ENCODE measurements around the gene SLC25A28. TPM values are rescaled to one million over a fixed set of nuclear protein-coding genes. Genes with fewer than 3 reads are reported as not detected.
"Not testable (repeated sequence)": the region's sequence is repeated elsewhere in the genome, so short reads cannot be mapped to it uniquely, and the experiment has no call there.

Gene SLC25A28
- total RNA-seq, 1 experiment from 2014 or later: 19.2 TPM

DNA sequence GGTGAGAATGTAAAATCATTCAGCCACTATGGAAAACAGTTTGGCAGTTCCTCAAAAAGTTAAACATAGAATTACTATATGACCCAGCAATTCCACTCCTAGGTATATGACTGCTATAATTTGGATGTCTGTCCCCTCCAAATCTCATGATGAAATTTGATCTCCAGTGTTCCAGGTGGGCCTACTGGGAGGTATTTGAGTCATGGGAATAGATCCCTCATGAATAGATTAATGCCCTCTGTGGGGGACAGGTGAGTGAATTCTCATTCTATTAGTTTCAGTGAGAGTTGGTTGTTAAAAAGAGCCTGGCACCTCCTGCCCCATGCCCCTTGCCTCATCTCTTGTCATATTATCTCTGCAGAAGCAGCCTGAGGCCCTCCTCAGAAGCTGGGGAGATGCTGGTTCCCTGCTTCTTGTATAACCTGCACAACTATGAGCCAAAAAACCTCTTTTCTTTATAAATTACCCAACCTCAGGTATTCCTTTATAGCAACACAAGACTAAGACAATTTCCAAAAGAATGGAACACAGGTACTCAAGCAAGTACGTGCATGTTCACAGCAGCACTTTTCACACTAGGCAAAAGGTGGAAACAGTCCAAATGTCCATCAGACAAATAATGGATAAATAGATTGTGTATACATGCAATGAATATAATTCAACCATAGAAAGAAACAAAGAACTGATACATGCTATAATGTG lies 8.8 kb upstream of the SLC25A28 start:
- no peak for DNase-seq (ENCODE audit: low read depth)

DNA sequence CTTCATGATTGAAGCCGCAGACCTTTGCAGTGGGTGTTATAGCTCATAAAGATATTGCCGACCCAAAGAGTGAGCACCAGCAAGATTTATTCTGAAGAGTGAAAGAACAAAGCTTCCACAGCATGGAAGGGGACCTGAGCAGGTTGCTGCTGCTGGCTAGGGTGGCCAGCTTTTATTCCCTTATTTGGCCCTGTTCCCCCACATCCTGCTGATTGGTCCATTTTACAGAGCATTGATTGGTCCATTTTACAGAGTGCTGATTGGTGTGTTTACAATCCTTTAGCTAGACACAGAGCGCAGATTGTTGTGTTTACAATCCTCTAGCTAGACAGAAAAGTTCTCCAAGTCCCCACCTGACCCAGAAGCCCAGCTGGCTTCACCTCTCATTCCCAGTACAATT lies 4.9 kb upstream of the SLC25A28 start:
- not testable (repeated sequence) for DNase-seq (ENCODE audit: low read depth)

DNA sequence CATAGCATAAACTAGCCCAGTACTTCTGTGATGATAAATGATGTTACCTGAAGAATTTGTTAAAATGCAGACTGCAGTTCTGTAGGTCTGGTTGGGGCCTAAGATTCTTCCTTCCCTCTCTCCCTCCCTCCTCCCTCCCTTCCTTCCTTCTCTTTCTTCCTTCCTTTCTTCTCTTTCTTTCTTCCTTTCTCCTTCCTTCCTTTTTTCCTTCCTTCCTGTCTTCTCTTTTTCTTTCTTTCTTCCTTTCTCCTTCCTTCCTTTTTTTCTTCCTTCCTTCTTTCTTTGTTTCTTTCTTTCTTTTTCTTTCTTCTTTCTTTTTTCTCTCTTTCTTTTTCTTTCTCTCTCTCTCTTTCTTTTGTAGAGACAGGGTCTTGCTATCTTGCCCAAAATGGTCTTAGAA lies 3.7 kb upstream of the SLC25A28 start:
- no peak for DNase-seq (ENCODE audit: low read depth)

DNA sequence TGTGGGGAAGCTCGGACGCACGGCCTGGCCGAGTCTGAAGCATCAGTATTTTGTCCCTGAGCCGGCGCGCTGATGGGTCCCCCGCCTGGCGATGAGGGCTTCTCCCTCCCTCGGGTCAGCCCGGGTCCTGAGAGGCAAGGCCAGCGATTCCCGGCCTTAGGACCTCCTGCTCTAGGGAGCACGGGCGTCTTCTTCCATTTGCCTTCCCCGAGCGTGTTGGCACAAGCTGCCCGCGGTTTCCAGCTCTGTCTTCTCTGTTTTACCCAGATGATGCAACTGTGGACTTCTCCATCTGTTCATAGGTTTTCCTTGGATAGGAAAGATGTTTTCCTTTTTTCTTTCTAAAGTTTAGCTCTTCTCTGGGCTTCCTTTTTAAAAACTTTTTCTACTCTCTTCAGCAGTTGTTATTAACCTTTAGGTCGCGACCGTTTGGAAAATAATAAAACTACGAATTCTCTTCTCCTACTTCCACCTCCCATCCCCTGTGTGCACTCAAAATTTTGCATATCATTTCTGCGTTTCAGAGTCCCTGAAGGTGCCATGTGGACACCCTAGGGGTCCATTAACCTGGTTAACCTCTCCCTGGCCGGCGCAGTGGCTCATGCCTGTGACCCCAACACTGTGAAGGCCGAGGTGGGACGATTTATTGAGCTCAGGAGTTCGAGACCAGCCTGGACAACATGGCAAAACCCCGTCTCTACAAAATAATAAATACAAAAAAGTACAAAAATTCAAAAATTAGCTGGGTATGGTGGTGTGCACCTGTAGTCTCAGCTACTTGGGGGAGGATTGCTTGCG lies 1.4 kb upstream of the SLC25A28 start:
- DNase-seq (ENCODE audit: low read depth): no peak

DNA sequence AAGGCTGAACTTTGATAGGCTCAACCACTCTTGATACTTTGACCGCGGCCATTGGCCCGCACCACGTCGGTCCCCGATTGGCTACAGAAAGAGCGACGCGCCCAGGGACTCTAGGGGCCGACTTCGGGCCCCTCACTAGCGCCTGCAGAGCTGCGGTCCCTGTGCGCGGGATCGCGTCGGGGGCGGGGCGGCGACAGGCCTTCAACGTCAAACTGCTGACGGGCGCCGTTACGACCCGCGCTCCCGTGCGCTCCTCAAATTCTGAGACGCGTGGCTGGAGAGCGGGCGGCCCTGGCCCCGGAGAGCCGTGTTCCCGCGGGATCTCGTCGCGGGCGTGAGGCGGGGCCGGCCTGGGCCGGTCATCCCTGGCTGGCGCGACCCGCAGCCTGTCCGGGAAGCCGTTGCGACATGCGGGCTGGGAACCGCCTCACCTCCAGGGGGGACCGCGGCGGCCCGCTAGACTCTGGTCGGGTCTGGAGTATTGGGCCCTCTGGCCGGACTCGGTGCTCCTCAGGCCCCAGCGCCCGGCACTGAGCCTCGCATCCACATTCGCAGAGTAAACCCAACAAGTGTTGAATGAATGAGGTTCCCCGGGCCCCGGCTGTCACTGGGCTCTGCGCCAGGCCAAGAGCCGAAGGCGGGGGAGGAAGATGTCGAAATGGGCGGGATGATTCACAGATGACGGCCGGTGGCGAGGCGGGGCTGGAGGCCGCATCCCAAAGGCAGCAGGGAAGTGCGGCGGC lies 643 bp upstream of the SLC25A28 start:
- DNase-seq (ENCODE audit: low read depth): peak; percentile 90

DNA sequence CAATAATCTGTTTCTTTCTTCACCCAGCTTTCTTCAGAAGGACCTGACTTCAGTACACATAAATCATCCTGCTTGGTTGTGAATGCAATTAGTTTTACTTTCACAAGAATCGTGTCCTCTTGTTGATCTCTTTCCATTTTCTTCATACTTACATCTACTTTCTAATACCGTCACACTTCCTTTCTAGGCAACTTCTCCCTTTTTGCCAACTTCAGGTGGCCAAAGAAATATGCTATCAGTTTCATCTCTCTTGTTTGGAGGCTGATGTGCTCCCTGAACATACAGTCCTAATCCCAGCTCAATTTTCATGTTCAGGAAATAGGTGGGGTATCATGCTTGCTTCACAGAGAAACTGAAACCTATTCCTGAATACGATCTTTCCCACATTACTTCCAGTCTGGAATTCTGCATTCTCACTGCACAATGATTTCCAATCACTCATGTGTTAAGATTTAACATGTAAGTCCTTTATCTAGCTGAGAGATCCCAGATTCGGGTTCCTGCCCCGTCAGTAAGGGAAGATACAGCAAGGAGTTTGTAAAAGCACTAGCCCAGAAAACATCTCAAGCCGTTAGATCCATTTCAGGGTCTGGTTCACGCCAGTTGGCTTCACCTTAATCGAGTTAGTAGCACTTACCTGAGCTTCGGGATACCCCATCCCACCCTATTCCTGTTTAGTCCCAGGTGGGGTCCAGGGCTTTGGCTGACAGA lies 994 bp downstream of the SLC25A28 start:
- DNase-seq (ENCODE audit: low read depth): peak; percentile 30

DNA sequence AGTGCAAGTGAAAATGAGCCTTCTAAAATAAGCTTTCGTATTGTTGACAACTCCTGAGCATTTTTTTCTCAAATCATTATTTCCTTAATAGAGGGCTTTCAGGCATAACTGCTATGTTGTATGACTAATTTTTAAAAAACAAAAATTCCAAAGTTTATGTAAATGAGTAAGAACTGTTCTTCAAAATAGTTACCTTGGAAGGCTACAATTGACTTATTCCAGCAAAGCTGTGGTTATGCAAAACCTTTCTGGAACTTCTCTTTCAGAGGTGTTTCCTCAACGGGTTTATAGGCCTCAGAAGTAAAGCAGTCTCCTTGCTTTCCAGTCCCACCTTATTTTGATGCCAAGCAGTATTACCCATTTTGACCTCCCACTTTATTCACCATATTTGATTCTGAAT lies 2.5 kb downstream of the SLC25A28 start:
- DNase-seq (ENCODE audit: low read depth): no peak

DNA sequence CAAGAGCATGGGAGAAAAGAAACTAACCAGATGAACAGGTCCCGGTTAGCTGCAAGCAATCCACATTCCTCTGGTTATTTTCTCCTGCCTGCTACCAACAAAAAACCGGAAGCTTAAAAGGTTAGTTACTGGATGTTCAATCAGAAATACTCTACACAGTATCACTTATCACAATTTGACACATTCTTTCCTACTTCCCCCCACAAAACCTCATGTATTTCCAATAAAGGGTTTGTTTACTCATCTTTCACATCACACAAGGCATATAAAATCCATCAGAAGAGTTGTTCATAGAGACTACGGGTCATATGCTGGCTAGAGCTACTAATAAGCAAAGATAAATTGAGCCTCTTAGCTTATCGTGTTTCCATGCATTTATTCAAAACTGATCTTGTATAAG lies 4.8 kb downstream of the SLC25A28 start:
- no peak for DNase-seq (ENCODE audit: low read depth)

DNA sequence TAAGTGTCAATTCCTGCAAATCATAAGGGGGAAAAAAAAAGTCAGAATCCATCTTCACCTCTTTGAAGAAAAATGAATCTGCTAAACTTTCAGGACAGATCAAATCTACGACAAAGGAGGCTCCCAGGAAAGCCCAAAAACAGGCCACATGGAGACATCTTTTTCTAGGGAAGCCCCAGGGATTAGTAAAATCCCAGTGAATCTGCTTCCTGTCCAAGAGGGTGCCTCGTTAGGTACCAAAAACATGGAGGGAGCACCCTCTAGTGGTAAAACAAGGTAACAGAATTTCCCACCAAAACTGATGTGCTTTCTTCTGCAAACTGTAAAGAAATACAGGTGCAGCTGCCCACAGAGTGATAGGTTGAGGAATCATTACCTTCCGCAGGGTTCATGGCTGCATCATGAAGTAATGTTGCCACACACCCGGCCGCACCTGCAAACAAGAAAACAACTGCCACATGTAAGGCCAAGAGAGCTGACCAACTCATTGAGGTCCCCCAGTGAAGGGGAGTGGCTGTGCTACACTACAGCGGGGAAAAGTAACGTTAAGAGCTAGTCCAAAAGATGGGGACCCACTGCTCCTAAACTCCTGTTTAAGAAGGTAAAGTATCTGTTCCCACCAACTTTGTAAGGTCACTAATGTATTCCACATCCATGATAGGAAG lies 7.9 kb downstream of the SLC25A28 start:
- peak; percentile 60 for DNase-seq (ENCODE audit: low read depth)

DNA sequence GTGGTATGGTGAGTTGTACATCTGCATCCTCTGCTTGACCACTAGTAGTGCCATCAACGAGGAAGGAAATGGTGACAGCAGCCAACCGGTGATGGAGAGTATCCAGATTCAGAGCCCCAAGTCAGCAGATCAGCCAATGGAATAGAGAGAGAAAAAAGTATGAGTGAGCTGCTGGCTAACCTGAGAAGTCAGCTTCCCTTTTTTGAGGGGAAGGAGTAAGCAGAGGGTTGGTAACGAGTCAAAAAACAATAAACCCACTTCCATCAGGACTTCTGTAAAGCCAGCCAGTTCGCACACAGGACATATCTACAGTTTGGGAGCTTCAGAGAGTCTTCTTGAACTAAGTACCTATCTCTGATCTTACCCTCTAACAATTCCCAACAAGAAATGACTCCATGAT lies 8.9 kb downstream of the SLC25A28 start:
- DNase-seq (ENCODE audit: low read depth): no peak

DNA sequence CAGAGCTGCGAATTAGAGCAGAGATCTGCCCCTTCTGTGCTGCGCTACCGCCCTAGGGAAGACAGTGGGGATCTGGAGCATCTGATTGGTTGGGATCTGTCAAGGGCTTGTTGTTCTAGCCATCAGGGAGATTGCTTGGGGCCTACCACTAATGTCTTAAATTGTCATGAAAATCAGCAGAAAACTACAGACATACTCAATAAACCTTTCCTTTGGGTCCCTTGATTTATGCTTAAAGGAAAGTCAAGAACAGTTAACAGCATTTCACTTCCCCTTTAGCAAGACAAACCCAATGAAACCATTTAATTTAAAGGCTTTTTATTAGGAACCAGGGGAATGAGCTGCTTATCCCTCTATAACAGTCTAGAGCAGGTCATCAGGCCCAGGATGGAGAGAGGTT lies 10.0 kb downstream of the SLC25A28 start:
- no peak for DNase-seq (ENCODE audit: low read depth)

DNA sequence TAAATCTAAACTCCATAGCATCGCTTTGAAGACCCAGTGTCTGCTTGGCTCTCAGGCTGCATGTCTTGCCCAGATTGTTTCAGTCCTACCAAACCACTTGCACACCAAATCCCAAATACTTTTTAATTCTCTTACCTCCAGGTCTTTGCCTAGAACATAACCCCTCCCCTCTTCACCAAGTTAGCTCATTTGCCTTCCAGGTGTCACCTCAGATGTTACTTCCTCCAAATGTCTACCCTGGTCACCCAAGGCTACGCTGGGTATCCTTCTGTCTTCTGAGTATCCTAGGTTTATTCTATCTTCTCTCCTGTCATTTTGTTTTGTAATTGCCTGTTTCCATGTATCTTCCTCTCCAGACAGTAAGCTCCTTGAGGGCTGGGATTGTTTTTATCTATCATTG lies 11.1 kb downstream of the SLC25A28 start:
- no peak for DNase-seq (ENCODE audit: low read depth)

DNA sequence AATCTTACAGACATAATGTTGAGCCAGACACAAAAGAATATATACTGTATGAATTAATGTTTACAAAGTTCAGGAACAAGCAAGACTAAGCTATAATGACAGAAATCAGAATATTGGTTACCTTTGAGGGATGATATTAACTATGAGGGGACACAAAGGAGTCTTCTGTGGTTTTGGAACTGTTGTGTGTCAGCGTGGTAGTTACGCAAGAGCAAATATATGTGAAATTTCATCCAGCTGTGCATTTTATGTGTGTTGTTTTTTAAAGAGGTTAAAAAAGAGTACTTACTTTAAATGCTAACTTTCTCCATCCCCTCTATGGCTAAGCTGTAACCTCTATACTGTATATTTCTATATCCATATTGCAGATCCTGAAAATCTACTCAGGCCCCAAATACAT lies 14.9 kb downstream of the SLC25A28 start:
- DNase-seq (ENCODE audit: low read depth): no peak

DNA sequence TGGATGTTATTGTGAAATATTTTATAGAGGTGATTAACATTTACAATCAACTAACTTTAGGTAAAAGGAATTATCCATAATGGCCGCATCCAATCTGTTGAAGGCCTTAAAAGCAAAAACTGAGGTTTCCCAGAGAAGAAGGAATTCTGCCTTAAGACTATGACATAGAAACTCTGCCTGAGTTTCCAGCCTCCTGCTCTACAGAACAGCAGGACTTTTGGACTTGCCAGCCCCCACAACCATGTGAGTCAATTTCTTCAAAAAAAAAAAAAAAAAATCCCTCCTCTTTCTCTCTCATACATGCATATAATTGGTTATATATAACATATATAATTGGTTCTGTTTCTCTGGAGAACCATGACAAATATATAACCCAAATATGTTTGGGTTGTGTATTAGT lies 15.4 kb downstream of the SLC25A28 start:
- DNase-seq (ENCODE audit: low read depth): no peak

DNA sequence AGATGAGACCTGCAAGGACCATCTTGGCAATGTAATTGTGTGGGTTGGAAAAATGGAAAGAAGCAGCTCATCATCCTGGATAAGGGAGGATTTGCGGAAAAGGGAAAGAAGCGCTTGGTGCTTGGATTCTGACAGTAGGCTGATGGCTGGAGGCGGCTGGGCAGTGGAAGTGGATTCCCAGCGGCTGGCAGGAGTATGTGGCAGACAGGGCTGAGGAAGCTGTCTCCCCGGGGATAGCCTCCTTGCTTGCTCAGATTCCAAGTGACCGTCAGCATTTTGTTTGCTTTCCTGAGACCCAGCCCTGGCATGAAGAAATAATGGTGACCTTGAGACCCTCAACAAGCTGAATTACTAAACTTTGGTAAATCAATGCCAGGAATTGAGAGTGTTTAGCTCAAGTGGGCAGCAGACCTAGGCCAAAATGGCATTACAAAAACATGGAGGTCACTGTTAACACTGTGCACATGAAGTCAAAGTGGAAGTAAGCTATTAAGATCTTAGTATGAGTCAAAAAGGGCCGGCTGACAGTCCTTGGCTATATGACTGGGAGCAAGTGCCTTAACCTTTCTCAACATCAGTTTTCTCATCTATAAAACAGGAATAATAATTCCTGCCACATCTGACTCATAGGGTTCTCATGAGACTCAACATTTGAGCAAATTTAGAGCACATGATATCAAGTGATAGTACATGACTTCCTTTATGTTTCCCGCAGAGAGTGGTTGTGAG lies 21.3 kb downstream of the SLC25A28 start:
- peak; percentile 20 for DNase-seq (ENCODE audit: low read depth)

DNA sequence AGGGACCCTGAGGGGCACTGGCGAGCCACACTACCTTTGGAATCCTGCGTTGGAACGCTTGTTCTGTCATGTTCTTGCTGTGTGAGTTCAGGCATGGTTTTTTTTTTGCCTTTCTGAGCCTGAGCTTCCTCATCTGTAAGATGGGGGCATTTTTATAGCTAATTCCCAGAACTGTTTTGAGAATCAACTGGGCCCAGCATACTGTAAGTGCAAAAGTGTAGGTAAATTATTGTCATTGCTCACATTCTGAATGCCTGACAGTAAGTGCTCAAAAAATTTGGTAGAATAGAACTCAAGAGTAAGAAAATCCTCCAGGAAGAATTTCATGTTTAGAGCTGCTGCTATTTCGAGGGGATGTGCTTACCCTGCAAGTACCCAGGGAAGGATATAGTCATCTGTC lies 22.2 kb downstream of the SLC25A28 start:
- DNase-seq (ENCODE audit: low read depth): no peak

DNA sequence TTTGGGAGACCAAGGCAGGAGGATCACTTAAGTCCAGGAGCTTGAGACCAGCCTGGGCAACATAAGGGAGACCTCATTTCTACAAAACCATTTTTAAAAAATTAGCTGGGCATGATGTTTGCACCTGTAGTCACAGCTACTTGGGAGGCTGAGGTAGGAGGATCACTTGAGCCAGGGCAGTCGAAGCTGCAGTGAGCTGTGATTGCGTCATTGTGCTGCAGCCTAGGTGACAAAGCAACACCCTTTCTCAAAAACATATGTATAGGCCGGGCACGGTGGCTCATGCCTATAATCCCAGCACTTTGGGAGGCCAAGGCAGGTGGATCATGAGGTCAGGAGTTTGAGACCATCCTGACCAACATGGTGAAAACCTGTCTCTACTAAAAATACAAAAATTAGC lies 23.5 kb downstream of the SLC25A28 start:
- DNase-seq (ENCODE audit: low read depth): not testable (repeated sequence)

DNA sequence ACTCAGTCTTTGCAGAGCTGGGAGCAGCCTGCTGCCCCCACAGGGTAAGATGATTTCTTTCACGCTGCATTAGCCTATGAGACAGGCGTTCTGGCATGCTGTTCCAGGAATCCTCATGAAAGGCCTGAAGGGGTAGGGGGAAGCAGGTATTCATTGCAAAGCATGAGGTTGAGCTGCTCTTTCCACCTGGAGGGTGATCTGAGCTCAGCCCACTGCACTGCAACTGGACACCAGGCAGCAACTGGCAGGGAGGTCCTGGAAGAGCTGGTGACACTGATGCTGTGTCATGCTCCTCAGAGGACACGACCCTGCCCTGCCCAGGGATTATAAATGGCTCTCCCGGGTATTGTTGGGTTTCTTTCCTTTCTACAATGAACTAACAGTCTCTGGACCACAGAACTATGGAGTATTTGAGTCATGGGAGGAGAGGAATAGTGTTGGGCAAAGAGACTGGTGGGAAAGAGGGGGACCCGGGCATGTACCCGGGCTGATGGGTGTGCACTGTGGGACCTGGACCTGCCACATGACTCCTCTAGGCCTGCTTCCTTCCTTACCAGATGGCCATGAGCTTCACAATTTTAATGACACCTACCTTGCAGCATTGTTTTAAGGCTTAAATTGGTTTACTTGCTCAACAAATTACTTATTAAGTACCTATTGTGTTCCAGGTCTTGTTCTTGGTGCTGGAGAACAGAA lies 24.3 kb downstream of the SLC25A28 start:
- peak; percentile 6 for DNase-seq (ENCODE audit: low read depth)

DNA sequence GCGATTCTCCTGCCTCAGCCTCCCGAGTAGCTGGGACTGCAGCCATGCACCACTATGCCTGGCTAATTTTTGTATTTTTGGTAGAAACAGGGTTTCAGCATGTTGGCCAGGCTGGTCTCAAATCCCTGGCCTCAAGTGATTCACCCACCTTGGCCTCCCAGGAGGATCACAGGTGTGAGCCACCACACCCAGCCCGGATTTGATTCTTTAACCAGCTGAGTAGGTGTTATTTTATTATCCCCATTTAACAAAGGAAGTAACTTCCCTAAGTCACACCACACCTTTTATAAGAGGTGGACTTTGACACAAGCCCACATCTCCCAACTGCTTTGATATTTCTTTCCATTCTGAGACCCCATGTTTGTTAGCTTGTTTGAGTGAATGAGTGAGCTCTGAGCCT lies 25.0 kb downstream of the SLC25A28 start:
- no peak for DNase-seq (ENCODE audit: low read depth)

DNA sequence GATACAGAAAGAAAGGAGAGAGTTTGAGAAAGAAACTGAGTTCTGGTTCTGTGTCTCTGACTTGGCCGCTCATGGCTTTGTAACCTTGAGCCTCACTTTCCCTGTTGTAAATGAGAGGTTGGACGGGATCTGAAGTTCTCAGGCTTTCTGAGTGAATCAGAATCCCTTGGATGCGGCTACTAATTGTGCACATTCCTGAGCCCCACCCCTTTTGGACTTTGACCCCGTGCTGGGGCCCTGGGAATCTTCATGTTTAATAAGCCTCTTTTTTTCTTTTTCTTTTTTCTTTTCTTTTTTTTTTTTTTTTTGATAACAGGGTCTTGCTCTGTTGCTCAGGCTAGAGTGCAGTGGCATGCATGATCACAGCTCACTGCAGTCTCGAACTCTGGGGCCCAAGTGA lies 26.9 kb downstream of the SLC25A28 start:
- DNase-seq (ENCODE audit: low read depth): no peak

Data from HT1080 (cell line).